Activated CD4-positive, CD25-positive, alpha-beta regulatory T cell treated with anti-CD3 and anti-CD28 coated beads, Interleukin-2, amount 50 U/mL, for 72 hours (primary cell): ENCODE measurements around the gene HSD17B7.
"Not testable (repeated sequence)": the region's sequence is repeated elsewhere in the genome, so short reads cannot be mapped to it uniquely, and the experiment has no call there.

Source experiments
- DNase-seq: peaks from one replicate; pipeline ENCODE4 v3.0.0; 2021

Gene HSD17B7

GRCh38 chr1:162818136-162818535 is 27.6 kb downstream of the HSD17B7 start:
- not testable (repeated sequence) for DNase-seq

GRCh38 chr1:162818666-162819065 is 28.2 kb downstream of the HSD17B7 start:
- DNase-seq = not testable (repeated sequence)

GRCh38 chr1:162822391-162823200 is 32.1 kb downstream of the HSD17B7 start:
- peak; percentile 29 for DNase-seq

GRCh38 chr1:162823231-162823630 is 32.7 kb downstream of the HSD17B7 start:
- no peak for DNase-seq

GRCh38 chr1:162823771-162824525 is 33.4 kb downstream of the HSD17B7 start:
- DNase-seq = no peak

GRCh38 chr1:162829268-162829667 is 38.8 kb downstream of the HSD17B7 start:
- DNase-seq = no peak

GRCh38 chr1:162832470-162832869 is 42.0 kb downstream of the HSD17B7 start:
- DNase-seq = no peak

- DNase-seq = no peak
Observed at GRCh38 chr1:162835157-162835899, 44.8 kb downstream of the HSD17B7 start.

GRCh38 chr1:162838863-162839262 is 48.4 kb downstream of the HSD17B7 start:
- no peak for DNase-seq

GRCh38 chr1:162840250-162840839 is 49.8 kb downstream of the HSD17B7 start:
- no peak for DNase-seq

- no peak for DNase-seq
Observed at GRCh38 chr1:162844153-162844552, 53.7 kb downstream of the HSD17B7 start.

- DNase-seq = no peak
Observed at GRCh38 chr1:162846256-162847212, 56.0 kb downstream of the HSD17B7 start.

GRCh38 chr1:162847839-162848453 is 57.4 kb downstream of the HSD17B7 start:
- DNase-seq = peak; percentile 82

- no peak for DNase-seq
Observed at GRCh38 chr1:162849711-162850110, 59.2 kb downstream of the HSD17B7 start.

- no peak for DNase-seq
Observed at GRCh38 chr1:162851341-162851740, 60.8 kb downstream of the HSD17B7 start.

- DNase-seq = peak; percentile 31
Observed at GRCh38 chr1:162854245-162854882, 63.9 kb downstream of the HSD17B7 start.

- no peak for DNase-seq
Observed at GRCh38 chr1:162855461-162856150, 65.1 kb downstream of the HSD17B7 start.

GRCh38 chr1:162856260-162856659 is 65.8 kb downstream of the HSD17B7 start:
- DNase-seq = no peak

GRCh38 chr1:162857850-162858249 is 67.3 kb downstream of the HSD17B7 start:
- no peak for DNase-seq

- no peak for DNase-seq
Observed at GRCh38 chr1:162859191-162859590, 68.7 kb downstream of the HSD17B7 start.
